SK-N-SH (cell line): ENCODE results near the gene HAPLN2. TPM values are rescaled to one million over a fixed set of nuclear protein-coding genes. Genes with fewer than 3 reads are reported as not detected.

Experiments used
- CTCF ChIA-PET: fragments of 300-600, 350-600 bp; formaldehyde crosslinking; extraction: SDS; loops from one replicate; lab custom pipeline; 2021; lab: Yijun Ruan, JAX
- POLR2A ChIA-PET: fragments of 350-600 bp; sonication (Branson Sonifier 250); formaldehyde crosslinking; extraction: SDS; loops from one replicate; lab custom pipeline; 2020; ENCODE audit warnings: antibody characterized with exemption, inconsistent platforms; lab: Yijun Ruan, JAX
- DNase-seq: peaks from one replicate; pipeline ENCODE4 v3.0.0; 2012
- H2AFZ ChIP-seq: fragments of 200-600 bp; sonication (generic); 2 replicates; pipeline ENCODE4 v1.8.1; 2016; ENCODE audit warnings: antibody characterized with exemption, mild to moderate bottlenecking, low read depth
- H3F3A ChIP-seq: fragments of 200-600 bp; sonication (generic); replicated peaks from 2 replicates; pipeline ENCODE3; 2016; ENCODE audit warnings: antibody characterized with exemption, mild to moderate bottlenecking; ENCODE audit not compliant: insufficient read depth
- H3K27ac ChIP-seq, 2 experiments: fragments of 200-500 bp in 1 of 2; fragments of 200-600 bp in 1 of 2; sonication (Bioruptor generic) in 1 of 2; sonication (generic), shearing (Covaris generic) in 1 of 2; 2 replicates each; pipeline versions ENCODE4 v1.5.1 to v1.6.1; 2014 to 2016; ENCODE audit warnings: low read depth in 2 of 2, inconsistent platforms in 1 of 2, low read length in 1 of 2, mild to moderate bottlenecking in 1 of 2, mixed read lengths in 1 of 2
- H3K27me3 ChIP-seq: fragments of 200-600 bp; sonication (generic), shearing (Covaris generic); 2 replicates; pipeline ENCODE4 v1.6.1; 2016; ENCODE audit warnings: mixed run types; ENCODE audit not compliant: insufficient read depth
- H3K36me3 ChIP-seq, 2 experiments: fragments of 200-500 bp in 1 of 2; fragments of 200-600 bp in 1 of 2; sonication (Bioruptor generic) in 1 of 2; sonication (generic) in 1 of 2; replicated peaks in 1 of 2; 2 replicates each; pipeline versions ENCODE3 to v1.5.1; 2014 to 2016; ENCODE audit warnings: low read length in 1 of 2, mild to moderate bottlenecking in 1 of 2; ENCODE audit not compliant: insufficient read depth in 2 of 2, control insufficient read depth in 1 of 2
- H3K4me1 ChIP-seq, 2 experiments: fragments of 200-500 bp in 1 of 2; fragments of 200-600 bp in 1 of 2; sonication (Bioruptor generic) in 1 of 2; sonication (generic), shearing (Covaris generic) in 1 of 2; 2 replicates each; pipeline versions ENCODE4 v1.5.1 to v1.6.1; 2014 to 2016; ENCODE audit warnings: low read depth in 1 of 2, low read length in 1 of 2, mixed run types in 1 of 2; ENCODE audit not compliant: insufficient read depth in 2 of 2, control insufficient read depth in 1 of 2
- H3K4me2 ChIP-seq: fragments of 200-600 bp; sonication (generic), shearing (Covaris generic); 2 replicates; pipeline ENCODE4 v1.6.1; 2017; ENCODE audit warnings: mixed run types
- H3K4me3 ChIP-seq, 2 experiments: fragments of 200-500 bp in 1 of 2; fragments of 200-600 bp in 1 of 2; sonication (Bioruptor generic) in 1 of 2; sonication (generic), shearing (Covaris generic) in 1 of 2; 2 replicates each; pipeline versions ENCODE4 v1.5.1 to v1.8.1; 2014 to 2016; ENCODE audit warnings: low read depth in 2 of 2, inconsistent platforms in 1 of 2, low read length in 1 of 2, mild to moderate bottlenecking in 1 of 2, mixed read lengths in 1 of 2, moderate library complexity in 1 of 2
- H3K79me2 ChIP-seq: fragments of 200-600 bp; sonication (generic); 2 replicates; pipeline ENCODE4 v1.8.1; 2017; ENCODE audit warnings: mild to moderate bottlenecking; ENCODE audit not compliant: insufficient read depth
- H3K9ac ChIP-seq: fragments of 200-600 bp; sonication (generic); 2 replicates; pipeline ENCODE4 v1.6.1; 2017; ENCODE audit warnings: mixed run types
- H3K9me2 ChIP-seq: fragments of 200-600 bp; sonication (generic); 2 replicates; pipeline ENCODE4 v1.6.1; 2017; ENCODE audit warnings: mixed run types
- H3K9me3 ChIP-seq: fragments of 200-600 bp; sonication (generic); 2 replicates; pipeline ENCODE4 v1.6.1; 2017; ENCODE audit warnings: mixed run types, mild to moderate bottlenecking, moderate library complexity
- H4K20me1 ChIP-seq: fragments of 200-600 bp; sonication (generic); 2 replicates; pipeline ENCODE4 v1.6.1; 2017; ENCODE audit warnings: mild to moderate bottlenecking, mixed run types; ENCODE audit not compliant: insufficient read depth
- EP300 ChIP-seq, 2 experiments: IDR thresholded peaks; 2 replicates each; pipeline versions ENCODE4 v1.4.0 to v1.6.1; 2012; ENCODE audit warnings: borderline replicate concordance in 1 of 2, low read depth in 1 of 2, low read length in 1 of 2
- FOXJ3 ChIP-seq: sonication (generic); formaldehyde crosslinking; IDR thresholded peaks from 2 replicates; pipeline ENCODE4 v1.5.1; 2020; ENCODE audit warnings: mild to moderate bottlenecking, missing genetic modification reagents
- RCOR1 ChIP-seq: fragments of 150-350 bp; IDR thresholded peaks from 2 replicates; pipeline ENCODE4 v1.6.1; 2017; ENCODE audit warnings: antibody characterized with exemption, low read length
- WGBS: methylation state at CpG from one replicate; pipeline ENCODE4 v1.1.6; 2017; ENCODE audit warnings: low lambda C conversion rate; 5-methylcytosine and 5-hydroxymethylcytosine counted together
- polyA plus RNA-seq, 3 experiments: library from polyadenylated mRNA; depleted of rRNA; stranded (reverse); fragments of >200 nt; gene quantifications; 2 replicates each; pipeline ENCODE4 v1.2.3, GENCODE V29; 2012
- TF ChIP-seq, protein P1 (sequence below): IDR thresholded peaks from 2 replicates; pipeline ENCODE4 v1.6.1; 2012; ENCODE audit warnings: mild to moderate bottlenecking, low read depth, low read length, moderate library complexity
- TF ChIP-seq, protein P2 (sequence below): IDR thresholded peaks from 2 replicates; pipeline ENCODE4 v1.4.0; 2012; ENCODE audit warnings: low read depth, borderline replicate concordance
- TF ChIP-seq, protein P3 (sequence below): IDR thresholded peaks from 2 replicates; pipeline ENCODE4; 2012

HAPLN2 gene
- polyA plus RNA-seq, 1 of the 3 experiments (the other 2 are of a cell fraction), result 0.20 TPM

DNA sequence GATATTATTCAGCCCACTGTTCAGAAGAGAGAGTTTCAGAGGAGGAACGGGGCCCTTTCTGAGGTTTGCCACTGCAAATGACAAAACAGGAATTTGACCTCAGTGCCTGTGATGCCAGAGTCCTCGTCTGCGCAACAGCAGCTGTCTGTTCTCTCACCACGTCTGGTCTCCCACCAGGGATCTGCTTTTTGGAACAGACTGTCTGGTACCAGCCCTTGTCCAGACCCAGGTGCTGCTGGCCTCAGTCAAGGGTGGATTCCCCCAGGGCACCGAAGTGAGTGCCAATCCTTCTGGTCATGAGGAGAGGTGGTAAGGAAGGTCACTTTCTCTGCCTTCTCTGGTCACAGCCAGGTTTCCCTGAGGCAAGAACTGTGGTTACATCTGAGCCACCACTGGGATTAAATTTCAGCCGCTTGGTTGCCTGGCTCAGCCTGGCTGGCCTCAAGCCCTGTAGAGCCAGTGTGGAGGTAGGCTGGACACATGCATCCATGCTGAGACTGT, 20.4 kb downstream of the HAPLN2 start:
- Histone ChIP-seq H3K4me2 (no peak overlapping the region), H3K4me1 (peaks cover 0 to 34% of the 10 kb centered on the region in 2 experiments; a peak in 1 of 4 replicates), H3K79me2 (no peaks in the 10 kb centered on the region), H3K9me3 (no peaks in the 10 kb centered on the region), H3F3A (peaks cover 5% of the 10 kb centered on the region), H3K9ac (no peak overlapping the region), H4K20me1 (no peaks in the 10 kb centered on the region), H3K36me3 (no peaks in the 10 kb centered on the region), H2AFZ (no peak overlapping the region), H3K27ac (peak overlapping the region in 1 of 2 experiments; percentile 31; a peak in 2 of 4 replicates), H3K4me3 (no peak overlapping the region), H3K27me3 (peaks cover 55% of the 10 kb centered on the region), H3K9me2 (no peaks in the 10 kb centered on the region)
- POLR2A ChIA-PET, result no interaction called here
- CTCF ChIA-PET, result interaction anchor here (0.7 to 17.8 kb wide), 6 partner anchors 13 to 50 kb away, joined by 3 to 252 read pairs (median 7); partner anchors contain the start of gene NES
- WGBS, result 73% methylated on average over 5 of the region's 6 CpGs
- DNase-seq, result peak; percentile 74
- peak; percentile 60 for TF ChIP-seq FOXJ3 (CRISPR knock-in tag)
- peak; percentile 9; the same call in 1 of the 2 replicates for TF ChIP-seq RCOR1
- peak in 1 of 2 experiments; percentile 24; a peak in 1 of 4 replicates for TF ChIP-seq EP300 (IDR thresholded peaks at IDR 0.05; ENCODE audit: borderline replicate concordance in 1 of 2, low read depth in 1 of 2, low read length in 1 of 2)
- TF ChIP-seq, protein P1, sequence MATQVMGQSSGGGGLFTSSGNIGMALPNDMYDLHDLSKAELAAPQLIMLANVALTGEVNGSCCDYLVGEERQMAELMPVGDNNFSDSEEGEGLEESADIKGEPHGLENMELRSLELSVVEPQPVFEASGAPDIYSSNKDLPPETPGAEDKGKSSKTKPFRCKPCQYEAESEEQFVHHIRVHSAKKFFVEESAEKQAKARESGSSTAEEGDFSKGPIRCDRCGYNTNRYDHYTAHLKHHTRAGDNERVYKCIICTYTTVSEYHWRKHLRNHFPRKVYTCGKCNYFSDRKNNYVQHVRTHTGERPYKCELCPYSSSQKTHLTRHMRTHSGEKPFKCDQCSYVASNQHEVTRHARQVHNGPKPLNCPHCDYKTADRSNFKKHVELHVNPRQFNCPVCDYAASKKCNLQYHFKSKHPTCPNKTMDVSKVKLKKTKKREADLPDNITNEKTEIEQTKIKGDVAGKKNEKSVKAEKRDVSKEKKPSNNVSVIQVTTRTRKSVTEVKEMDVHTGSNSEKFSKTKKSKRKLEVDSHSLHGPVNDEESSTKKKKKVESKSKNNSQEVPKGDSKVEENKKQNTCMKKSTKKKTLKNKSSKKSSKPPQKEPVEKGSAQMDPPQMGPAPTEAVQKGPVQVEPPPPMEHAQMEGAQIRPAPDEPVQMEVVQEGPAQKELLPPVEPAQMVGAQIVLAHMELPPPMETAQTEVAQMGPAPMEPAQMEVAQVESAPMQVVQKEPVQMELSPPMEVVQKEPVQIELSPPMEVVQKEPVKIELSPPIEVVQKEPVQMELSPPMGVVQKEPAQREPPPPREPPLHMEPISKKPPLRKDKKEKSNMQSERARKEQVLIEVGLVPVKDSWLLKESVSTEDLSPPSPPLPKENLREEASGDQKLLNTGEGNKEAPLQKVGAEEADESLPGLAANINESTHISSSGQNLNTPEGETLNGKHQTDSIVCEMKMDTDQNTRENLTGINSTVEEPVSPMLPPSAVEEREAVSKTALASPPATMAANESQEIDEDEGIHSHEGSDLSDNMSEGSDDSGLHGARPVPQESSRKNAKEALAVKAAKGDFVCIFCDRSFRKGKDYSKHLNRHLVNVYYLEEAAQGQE, result no peak

DNA sequence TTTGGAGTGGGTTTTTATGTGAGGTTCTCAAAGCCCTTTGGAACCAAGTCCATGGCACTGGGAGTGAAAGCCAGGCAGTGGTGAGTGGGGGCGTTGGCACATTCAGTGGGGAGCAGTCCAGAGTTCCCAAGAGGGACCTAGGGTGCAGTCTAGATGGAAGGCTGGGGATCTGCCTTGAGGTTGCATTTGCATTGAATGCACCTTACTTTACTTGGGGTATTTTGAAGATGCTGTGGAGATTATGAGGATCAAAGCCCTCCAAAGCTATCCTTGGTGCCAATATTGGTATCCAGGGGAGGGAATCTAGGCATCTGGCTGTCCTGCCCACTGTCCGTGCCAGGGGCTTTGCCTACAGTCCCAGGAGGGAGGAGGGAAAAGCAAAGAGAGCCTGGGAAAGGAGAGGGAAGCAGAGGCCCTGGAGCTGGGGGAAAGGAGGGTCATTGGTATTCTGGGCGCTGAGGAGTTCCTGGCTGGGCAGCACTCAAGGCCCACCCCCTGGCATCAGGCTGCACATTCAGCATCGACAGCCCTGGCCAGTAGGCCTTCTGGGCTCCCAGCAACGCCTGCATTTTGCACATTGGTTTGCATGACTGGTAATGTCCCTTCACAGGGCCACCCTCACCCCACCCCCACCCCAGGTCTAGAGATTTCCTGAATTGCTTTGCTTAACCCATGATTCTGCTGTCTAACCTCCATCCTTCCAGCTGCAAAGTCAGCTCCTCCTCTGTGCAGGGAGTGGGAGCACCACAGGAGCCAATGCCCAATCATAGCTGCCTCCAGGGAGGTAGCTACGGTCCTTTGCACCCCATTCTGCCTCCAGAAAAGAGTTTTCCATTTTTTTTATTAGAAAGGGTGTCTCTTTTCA, 21.9 kb downstream of the HAPLN2 start:
- no peaks in the 10 kb centered on the region for H3K9me2 ChIP-seq
- POLR2A ChIA-PET, result no interaction called here
- H3K4me2 ChIP-seq, result peak overlapping the region; percentile 77
- H3K36me3 ChIP-seq, result no peaks in the 10 kb centered on the region
- peaks cover 0 to 34% of the 10 kb centered on the region in 2 experiments; a peak in 1 of 4 replicates for H3K4me1 ChIP-seq
- peaks cover 5% of the 10 kb centered on the region for H3F3A ChIP-seq
- DNase-seq, result no peak
- no peak overlapping the region for H2AFZ ChIP-seq
- no peaks in the 10 kb centered on the region for H3K79me2 ChIP-seq
- peak overlapping the region; percentile 32 to 46; a peak in 3 of 4 replicates for H3K4me3 ChIP-seq
- TF ChIP-seq, protein P2, sequence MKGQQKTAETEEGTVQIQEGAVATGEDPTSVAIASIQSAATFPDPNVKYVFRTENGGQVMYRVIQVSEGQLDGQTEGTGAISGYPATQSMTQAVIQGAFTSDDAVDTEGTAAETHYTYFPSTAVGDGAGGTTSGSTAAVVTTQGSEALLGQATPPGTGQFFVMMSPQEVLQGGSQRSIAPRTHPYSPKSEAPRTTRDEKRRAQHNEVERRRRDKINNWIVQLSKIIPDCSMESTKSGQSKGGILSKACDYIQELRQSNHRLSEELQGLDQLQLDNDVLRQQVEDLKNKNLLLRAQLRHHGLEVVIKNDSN, result no peak
- TF ChIP-seq, protein P3, sequence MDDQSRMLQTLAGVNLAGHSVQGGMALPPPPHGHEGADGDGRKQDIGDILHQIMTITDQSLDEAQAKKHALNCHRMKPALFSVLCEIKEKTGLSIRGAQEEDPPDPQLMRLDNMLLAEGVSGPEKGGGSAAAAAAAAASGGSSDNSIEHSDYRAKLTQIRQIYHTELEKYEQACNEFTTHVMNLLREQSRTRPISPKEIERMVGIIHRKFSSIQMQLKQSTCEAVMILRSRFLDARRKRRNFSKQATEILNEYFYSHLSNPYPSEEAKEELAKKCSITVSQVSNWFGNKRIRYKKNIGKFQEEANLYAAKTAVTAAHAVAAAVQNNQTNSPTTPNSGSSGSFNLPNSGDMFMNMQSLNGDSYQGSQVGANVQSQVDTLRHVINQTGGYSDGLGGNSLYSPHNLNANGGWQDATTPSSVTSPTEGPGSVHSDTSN, result no peak
- 80% methylated on average over 5 of the region's 6 CpGs for WGBS
- peaks cover 43% of the 10 kb centered on the region for H3K27me3 ChIP-seq
- CTCF ChIA-PET, result interaction anchor here (0.6 to 17.8 kb wide), 10 partner anchors 14 to 265 kb away, joined by 3 to 252 read pairs (median 4); no protein-coding TSS in a partner anchor
- H3K9me3 ChIP-seq, result no peaks in the 10 kb centered on the region
- no peaks in the 10 kb centered on the region for H4K20me1 ChIP-seq
- H3K9ac ChIP-seq, result no peak overlapping the region
- no peak overlapping the region for H3K27ac ChIP-seq
